ENCODE measurements around the gene ASPHD2. TPM values are rescaled to one million over a fixed set of nuclear protein-coding genes. Genes with fewer than 3 reads are reported as not detected.
"Not testable (repeated sequence)": the region's sequence is repeated elsewhere in the genome, so short reads cannot be mapped to it uniquely, and the experiment has no call there.

The ASPHD2 gene, protein sequence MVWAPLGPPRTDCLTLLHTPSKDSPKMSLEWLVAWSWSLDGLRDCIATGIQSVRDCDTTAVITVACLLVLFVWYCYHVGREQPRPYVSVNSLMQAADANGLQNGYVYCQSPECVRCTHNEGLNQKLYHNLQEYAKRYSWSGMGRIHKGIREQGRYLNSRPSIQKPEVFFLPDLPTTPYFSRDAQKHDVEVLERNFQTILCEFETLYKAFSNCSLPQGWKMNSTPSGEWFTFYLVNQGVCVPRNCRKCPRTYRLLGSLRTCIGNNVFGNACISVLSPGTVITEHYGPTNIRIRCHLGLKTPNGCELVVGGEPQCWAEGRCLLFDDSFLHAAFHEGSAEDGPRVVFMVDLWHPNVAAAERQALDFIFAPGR
- polyA plus RNA-seq (ENCODE audit: insufficient read length) = 4.4 TPM
- long read RNA-seq, donor 1, partial matches to known transcripts = 0 of 3 reads
- long read RNA-seq, donor 1, other reads (novel, unspliced or antisense) = 0 of 3 reads
- long read RNA-seq, donor 2, partial matches to known transcripts = 0 of 2 reads
- long read RNA-seq, donor 2, other reads (novel, unspliced or antisense) = 0 of 2 reads
- long read RNA-seq, donor 3, partial matches to known transcripts = 0 of 3 reads
- long read RNA-seq, donor 3, other reads (novel, unspliced or antisense) = 0 of 3 reads
- long read RNA-seq, donor 4 = 0 reads
- long read RNA-seq, donor 5, partial matches to known transcripts = 0 of 1 reads
- long read RNA-seq, donor 5, other reads (novel, unspliced or antisense) = 0 of 1 reads
- long read RNA-seq, donor 6 = 0 reads
- long read RNA-seq, donor 7, partial matches to known transcripts = 0 of 4 reads
- long read RNA-seq, donor 7, other reads (novel, unspliced or antisense) = 0 of 4 reads
- long read RNA-seq, donor 8, partial matches to known transcripts = 0 of 2 reads
- long read RNA-seq, donor 8, other reads (novel, unspliced or antisense) = 0 of 2 reads

DNA sequence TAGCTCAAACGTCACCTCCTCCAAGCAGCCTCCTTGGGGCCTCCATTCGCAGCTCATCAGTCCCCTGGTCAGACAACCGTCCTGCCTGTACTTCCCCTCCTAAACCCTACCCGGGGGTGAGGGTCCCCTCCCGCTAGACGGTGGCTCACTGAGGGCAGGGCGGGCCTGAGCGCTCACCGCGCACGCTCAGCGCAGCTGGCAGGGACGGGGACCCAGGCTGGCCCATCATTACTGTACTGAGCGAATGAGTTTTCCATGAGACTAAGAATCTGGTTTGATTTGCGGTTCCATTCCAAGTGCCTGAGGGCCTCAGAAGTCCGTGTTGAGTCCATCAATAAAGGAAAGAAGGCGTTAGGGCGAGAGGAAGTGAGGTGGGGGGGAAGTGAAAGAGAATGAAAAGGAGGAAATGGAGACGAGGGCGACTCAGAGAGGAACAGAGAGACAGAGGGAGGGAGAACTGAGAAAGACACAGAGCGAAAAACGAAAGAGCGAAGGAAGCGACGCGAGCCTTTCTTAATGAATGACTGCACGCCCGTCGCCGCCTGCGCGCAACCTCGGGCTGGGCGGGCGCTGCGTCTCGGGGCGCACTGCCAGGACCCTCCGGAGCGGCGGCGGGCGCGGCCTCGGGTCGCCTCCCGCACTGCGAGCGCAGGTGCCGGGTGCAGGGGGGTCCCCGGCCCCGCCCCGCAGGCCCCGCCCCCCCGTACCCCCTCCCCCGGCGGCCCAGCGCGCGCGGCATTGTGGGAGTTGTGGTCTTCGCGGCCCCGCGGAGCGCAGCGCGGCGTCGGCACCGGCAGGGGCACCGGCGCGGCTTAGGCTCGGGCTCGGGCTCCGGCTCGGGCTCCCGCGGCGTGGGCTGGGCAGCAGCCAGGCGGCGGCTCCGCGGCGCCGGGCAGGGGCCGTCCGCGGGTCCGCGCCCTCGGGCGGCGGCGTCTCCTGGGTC is at the start of gene ASPHD2:
TSS of gene ASPHD2 (plus strand) at position 746 of the 943 bp plus-strand sequence. CDS start 4,356 bp downstream, outside the sequence.
- DNase-seq = peak; percentile 36

DNA sequence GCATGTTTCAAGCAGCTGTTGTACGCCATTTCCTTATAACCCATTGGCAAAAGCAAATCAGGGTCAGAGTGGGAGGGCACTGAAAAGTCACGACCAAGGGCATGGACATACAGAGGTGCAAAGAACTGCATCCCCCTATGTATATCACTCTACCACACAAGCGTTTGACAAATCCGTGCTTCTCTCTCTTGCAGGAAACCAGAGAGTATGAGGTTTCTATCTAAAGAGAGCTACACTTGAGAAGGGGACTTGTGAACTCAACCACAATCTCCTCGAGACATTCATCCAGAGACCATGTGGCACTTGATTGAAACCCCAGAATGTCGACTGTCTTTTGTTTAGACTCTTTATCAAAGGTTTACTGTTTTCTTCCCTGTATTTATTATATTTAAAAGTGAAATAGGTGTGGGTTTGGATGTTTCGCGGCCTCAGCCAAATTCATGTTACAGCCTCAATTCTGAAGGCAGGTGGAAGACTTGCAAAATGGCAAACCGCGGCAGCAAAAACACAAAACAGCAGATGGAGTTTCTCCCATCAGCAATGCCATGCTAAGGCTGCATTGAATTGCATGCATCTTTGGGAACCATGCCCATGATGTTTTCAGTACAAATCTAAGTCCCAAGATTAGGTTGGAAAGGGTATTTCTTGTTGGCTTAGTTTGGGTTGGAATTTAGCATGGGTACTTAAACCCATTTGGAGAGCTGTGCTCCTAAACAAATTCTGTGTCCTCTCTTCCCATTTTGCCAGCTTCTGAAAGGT is 48.8 kb upstream of the ASPHD2 start:
- no peak for DNase-seq

DNA sequence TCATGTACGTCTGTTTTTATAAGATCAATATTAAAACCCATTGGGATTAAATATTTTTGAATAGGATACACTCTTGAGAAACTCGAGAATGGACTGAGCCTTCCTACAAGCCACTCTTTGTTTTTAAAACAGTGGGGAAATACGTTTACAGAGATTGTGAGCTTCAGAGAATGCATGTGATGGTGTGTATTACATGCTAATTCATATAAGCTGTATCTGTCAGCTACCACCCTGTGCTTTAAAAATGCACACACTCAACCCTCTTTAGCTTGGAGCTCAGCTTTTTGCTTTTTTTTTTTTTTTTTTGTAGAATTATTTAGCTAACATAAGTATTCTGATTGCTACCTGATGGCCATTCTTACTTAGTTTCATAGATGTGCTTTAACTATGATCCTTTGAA is 46.3 kb upstream of the ASPHD2 start:
- no peak for DNase-seq

DNA sequence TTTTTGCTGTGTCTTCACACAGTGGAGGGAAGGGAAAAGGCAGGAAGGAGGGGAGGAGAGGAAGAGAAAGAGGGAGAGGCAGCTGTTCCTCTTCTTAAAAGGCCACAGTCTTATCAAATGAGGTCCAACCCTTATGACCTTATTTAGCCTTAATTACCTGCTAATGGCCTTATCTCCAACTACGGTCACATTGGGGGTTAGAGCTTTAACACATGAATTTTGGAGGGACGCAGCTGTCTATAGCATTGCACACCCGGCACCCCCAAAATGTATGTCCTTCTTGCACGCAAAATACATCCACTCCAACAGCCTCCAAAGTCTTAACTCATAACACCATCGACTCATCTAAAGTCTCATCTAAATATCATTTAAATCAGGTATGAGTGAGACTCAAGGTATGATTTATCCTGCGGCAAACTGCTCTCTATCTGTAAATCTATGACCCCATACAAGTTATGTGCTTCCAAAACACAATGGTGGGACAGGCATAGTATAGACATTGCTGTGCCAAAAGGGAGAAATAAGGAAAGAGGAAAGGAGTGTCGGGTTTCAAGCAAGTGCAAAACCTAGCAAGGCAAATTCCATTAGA is 45.0 kb upstream of the ASPHD2 start:
- no peak for DNase-seq

DNA sequence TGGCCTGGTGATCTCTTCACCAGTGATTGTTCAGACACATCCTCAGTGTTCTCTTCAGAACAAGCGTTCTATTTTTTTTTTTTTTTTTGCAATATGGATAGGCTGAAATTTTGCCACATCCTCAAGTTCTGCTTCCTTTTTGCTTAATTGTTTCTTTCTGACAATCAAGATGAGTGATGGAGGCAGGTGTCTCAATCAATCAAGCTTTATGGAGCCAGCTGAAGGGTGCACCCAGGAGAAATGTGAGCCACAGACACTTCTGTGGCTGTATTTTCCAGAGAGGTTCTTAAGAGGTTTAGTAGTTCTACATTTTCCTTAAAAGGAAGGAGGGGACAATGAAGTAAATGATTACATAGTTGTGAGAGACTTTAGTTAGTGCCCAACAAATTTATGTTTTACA is 43.9 kb upstream of the ASPHD2 start:
- no peak for DNase-seq

DNA sequence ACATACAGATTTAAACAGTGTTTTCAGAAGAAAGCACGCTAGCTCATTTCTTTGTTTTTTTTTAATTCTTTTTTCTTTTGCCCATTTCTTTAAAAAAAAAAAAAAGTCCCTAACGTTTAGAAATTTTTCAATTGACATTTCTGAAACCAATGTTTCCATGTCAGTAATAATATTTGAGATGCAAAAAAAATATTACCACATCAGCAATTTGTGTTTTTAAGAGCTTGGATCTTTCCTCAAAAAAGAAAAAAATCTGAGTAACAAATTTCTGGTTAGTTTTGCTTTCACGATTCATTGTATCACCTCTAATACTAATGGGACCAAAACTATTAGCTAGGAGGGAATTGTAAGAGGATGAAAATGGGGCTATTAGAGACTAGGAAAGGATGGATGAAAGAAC is 39.9 kb upstream of the ASPHD2 start:
- DNase-seq = no peak

DNA sequence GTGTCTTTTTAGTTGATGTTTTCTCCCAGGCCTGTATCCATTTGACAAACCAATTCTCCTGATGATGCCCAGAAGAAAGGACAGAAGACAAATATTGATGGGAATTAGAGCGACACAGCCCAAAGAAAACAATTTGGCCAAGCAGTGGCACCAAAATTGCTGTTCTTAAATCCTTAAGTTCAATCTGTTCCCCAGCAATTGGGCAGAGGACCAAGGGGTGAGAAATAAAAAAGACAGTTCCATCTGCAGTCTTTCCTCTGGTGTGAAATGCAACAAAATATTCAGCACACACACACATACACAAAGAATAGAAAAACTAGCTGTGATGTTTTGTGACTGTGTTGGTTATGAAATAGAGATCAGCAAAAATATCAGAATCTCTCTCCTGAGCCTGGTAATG is 38.0 kb upstream of the ASPHD2 start:
- no peak for DNase-seq

DNA sequence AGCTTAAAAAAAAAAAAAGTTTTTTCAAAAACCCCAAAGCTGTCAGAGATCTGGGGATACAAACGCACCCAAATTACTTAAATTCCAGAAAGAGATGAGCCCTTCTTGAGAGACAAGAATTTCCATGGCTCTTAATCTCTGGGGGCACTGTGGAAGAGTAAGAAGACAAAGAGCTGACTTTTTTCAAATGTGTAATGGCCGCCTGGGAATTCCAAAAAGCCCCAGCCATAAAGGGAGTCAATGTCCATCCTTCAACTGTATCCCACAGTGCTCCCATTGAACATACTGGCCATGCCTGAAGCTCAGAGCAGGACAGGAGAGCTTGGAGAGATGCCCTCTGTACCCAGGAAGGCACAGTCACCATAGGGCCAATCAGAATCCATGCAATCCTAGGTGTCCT is 37.4 kb upstream of the ASPHD2 start:
- no peak for DNase-seq

DNA sequence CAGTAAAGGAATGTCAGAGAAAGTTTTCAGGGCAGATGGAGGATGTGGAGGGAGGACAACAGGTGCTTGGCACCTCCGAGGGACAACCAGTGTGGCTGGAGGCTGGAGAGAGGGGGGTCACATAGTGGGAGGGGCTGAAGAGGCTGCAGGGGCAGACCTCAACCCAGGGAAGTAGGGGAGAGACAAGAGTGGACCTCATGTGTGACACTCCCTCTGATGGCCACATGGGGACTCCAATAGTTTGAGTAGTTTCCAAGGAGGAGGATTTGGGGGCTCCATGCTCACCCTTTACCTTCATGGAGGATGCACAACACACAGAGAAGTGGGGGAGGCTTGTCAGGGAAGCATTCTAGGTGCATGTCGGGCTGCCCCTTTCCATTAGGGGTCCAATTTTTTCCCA is 35.1 kb upstream of the ASPHD2 start:
- no peak for DNase-seq

DNA sequence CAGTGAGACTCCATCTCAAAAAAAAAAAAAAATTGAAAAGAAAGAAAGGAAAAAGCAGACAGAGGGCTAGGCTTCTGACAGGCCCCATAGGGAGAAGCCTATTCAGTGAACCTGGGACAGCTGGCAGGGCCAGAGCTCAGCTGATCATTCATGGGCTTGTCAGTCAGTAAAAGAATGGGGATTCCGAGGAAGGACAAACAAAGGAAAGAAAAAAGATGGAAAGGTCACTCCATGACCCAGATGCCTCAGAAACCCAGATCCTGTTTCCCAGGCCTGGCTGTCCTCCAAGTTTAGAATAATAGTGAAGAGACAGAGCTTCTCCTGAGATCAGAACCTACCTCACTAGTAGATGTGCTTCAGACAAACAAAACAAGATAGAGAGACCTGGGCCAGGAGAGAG is 34.3 kb upstream of the ASPHD2 start:
- DNase-seq = no peak

DNA sequence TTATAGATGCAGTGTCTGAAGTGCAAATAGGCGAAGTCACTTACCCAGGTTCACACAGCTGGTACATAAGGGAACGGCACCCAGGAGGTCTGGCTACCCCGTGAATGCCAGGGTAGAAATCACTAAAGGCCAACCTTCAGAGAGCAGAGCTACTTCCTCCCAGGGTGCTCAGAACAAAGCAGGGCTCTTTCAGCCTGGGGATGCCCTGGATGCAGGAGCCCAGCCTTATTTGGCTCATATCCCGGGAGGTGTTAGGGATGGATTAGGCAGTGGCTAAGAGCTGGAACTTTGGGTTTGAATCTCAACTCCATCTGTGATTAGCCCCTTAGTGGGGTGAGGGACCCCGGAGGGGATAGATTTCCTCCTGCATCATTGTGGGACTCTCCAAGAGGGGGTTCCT is 33.1 kb upstream of the ASPHD2 start:
- no peak for DNase-seq

DNA sequence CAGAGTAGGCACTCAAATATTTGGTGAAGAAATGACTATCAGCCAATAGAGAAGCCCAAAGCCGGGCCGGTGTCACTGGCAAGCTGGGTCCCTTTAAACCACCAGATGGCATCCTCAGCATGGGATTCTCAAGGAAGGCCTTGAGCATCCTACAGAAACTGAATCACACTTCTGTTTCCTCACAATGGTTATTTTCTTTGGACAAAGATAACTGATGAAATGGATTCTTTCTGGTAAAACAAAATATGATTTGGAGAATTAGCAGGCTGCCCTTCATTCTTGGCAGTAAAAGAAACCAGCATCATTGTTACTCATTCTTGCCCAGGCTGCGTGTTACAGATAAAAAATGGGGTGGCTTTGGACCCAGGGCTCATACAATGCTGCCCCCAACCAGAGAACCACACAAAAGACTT is 30.3 kb upstream of the ASPHD2 start:
- no peak for DNase-seq

DNA sequence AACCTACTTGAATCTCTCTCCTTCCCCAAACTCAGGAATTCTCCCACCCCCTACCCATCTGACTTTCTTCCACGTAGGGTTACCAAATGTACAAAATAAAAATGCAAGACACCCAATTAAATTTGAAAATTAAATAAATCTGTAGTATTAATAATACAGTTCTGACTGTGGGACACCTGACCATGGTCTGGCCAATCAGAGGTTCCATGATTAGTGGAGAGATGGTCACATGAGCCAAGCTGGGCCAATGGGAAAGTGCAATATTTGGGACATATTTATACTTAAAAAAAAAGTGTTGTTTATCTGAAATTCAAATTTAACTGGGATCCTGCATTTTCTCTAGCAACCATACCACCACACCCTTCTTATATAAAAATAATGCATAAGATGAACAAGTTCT is 29.8 kb upstream of the ASPHD2 start:
- no peak for DNase-seq

DNA sequence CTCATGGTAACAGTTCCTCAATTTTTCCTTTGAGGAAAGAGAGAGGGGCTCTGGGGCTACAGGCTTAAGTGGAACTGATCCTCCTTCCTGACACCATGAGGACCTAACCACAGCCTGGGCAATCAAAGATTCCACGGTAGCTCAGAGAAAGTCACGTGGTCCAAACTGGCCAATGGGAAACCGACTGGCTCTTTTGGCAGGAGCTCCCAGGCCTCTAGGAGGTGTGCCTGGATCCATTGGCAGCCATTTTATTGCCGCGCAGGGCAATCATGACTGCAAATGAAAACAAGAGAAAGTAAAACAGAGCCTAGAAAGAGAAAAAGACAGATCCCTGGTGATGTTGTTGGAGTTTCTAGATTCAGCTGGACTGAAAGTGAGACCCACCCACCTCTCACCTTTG is 27.3 kb upstream of the ASPHD2 start:
- no peak for DNase-seq

DNA sequence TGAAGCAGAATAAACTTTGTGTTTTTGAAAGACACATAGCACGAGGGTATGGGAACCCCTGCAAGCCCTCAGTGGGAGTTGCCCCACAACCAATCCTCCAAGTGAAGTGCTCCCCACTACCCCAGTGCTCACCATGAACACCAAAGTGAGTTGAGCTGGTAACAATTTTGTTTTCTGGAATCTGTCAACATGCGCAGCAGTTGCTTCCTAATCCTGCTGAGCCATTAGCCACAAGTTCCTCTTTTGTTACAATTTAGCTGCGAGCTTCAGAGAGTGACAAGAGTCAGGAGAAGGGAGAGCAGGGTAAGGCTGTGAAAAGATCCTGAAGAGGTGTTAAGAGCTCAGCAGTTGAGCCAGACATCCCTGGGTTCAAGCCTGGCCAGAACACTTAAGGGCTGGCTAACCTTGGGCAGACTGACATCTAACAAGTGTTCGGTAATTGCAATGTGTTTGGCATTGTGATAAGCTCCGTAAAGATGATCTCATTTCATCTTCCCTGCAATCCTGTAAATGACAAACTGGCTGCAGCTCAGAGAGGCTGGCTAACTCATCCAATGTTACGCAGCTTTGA is 24.1 kb upstream of the ASPHD2 start:
- no peak for DNase-seq

DNA sequence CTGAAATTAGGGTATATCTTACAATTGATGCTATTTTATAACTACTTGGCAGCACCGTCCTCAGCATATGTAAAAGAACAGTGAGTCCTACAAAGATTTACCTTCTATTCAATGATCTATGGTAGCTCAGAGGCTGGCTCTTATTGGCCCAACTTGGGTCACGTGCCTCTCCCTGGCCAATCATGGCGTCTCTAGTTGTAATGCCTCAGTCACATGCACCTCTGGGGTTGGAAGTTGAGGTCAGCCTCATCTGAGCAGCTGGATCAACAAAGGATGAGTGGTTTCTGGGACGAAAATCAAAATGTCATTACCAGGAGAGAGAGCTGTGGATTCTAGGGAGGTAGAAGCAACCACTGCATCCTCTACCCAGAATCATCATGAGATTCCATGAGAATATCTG is 22.9 kb upstream of the ASPHD2 start:
- no peak for DNase-seq

DNA sequence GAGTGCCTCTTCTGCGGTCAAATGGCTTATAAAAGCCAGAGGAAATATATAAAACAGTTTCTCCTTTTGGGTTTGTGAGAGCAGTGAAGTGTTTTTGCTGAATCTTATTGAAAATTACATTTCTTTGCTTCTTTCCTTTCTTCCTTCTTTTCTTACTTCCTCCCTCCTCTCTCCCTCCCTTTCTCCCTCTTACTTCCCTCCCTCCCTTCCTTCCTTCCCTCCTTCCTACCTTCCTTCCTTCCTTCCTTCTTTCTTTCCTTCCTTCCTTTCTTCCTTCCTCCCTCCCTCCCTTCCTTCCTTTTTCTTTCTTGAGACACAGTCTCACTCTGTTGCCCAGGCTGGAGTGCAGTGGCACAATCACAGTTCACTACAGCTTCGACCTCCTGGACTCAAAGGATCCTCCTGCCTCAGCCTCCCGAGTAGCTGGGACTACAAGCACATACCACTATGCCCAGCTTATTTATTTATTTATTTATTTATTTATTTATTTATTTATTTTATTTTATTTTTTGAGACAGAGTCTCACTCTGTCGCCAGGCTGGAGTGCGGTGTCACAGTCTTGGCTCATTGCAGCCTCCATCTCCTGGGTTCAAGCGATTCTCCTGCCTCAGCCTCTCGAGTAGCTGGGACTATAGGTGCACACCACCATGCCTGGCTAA is 20.4 kb upstream of the ASPHD2 start:
- DNase-seq = not testable (repeated sequence)

DNA sequence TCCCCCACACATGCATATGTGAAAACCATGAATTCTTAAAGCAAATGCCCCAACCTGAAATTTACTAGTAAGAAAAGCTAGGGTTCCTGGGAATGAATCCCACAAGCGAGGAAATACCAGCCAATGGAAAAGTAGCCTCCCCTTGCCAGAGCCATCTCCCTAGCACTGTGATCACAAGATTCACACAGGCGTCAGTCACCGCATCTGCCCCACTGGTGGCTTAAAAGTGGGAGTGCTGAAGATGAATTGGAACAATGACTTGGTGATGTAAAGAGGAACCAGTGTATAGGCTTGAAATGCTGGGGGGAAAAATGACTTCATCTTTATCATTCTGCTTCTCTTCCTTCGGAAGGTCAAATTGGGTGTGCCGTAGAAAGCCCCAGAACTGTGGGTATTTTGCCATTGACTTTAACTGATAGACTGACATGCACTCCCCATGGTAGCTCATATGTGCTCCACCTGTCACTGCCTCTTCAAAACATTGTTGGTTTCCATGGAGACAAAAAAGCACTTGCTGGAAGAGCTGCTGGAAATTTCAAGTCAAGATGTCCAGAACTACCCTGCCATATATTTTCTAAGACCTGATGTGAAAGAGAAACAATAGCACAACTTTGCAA is 19.2 kb upstream of the ASPHD2 start:
- no peak for DNase-seq

DNA sequence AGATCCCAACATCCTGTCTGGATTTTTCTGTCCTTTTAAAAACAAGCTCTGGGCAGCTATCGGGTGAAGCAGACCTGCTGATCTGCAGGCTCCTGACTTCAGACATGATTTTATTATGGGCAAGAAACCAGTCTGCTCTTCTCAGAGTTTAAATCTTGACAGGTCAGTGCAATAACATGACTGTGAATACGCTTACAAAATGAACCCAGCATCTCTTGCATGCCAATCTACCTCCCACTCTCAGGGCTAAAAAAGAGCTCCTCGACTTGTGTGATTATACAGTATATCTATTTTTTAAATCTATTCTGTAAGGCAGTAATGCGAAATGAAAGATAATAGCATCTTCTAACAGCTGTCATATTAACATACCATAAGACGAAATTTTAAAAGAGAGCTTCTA is 18.7 kb upstream of the ASPHD2 start:
- DNase-seq = no peak

All from left kidney (tissue), 8 donors.